WTC11 (cell line): ENCODE results near the gene C1QTNF1.

Experiments
- CTCF ChIP-seq: fragments of 200-600 bp; IDR thresholded peaks from 2 replicates; pipeline ENCODE4 v1.8.0; 2022; ENCODE audit warnings: antibody characterized with exemption
- E2F4 ChIP-seq: sonication (generic); formaldehyde crosslinking; IDR thresholded peaks from 2 replicates; pipeline ENCODE4 v1.8.1; 2022; ENCODE audit warnings: low read depth, mild to moderate bottlenecking, moderate library complexity, missing genetic modification reagents, borderline replicate concordance
- FOXJ3 ChIP-seq: sonication (generic); formaldehyde crosslinking; IDR thresholded peaks from 2 replicates; pipeline ENCODE4 v1.9.0; 2021; ENCODE audit warnings: missing genetic modification reagents, mild to moderate bottlenecking, borderline replicate concordance
- PREB ChIP-seq: sonication (generic); formaldehyde crosslinking; IDR thresholded peaks from 2 replicates; pipeline ENCODE4 v1.8.1; 2022; ENCODE audit warnings: mild to moderate bottlenecking, missing genetic modification reagents, moderate library complexity, borderline replicate concordance

GRCh38 chr17:78976907-78977680, 46.9 kb upstream of the C1QTNF1 start:
- TF ChIP-seq PREB (CRISPR knock-in tag), result no peak
- TF ChIP-seq FOXJ3 (CRISPR knock-in tag), result no peak
- TF ChIP-seq CTCF, result no peak
- TF ChIP-seq E2F4 (CRISPR knock-in tag), result no peak
